HEK293T (cell line): Measurements from ENCODE around the gene LMNB1.

Experiments
- CTCF ChIA-PET: fragments of 350-600 bp; formaldehyde crosslinking; extraction: SDS; loops from one replicate; lab custom pipeline; 2021; ENCODE audit warnings: antibody characterized with exemption, inconsistent platforms; lab: Yijun Ruan, JAX
- POLR2A ChIA-PET: fragments of 350-600 bp; formaldehyde crosslinking; extraction: SDS; loops from one replicate; lab custom pipeline; 2020; ENCODE audit warnings: antibody characterized with exemption, inconsistent platforms; lab: Yijun Ruan, JAX
- DNase-seq: peaks from one replicate; pipeline ENCODE4 v3.0.0; 2012; ENCODE audit warnings: mixed read lengths; ENCODE audit errors: extremely low spot score
- ARNT ChIP-seq: fragments of 450-650 bp; IDR thresholded peaks from 2 replicates; pipeline ENCODE4 v1.6.1; 2017; ENCODE audit warnings: mild to moderate bottlenecking
- BHLHE40 ChIP-seq: fragments of 450-650 bp; IDR thresholded peaks from 2 replicates; pipeline ENCODE4 v1.6.1; 2016; ENCODE audit warnings: mild to moderate bottlenecking, moderate library complexity, borderline replicate concordance
- CTBP1 ChIP-seq: fragments of 450-650 bp; IDR thresholded peaks from 2 replicates; pipeline ENCODE4 v1.6.1; 2016; ENCODE audit warnings: borderline replicate concordance
- ELF4 ChIP-seq: fragments of 450-650 bp; IDR thresholded peaks from 2 replicates; pipeline ENCODE4 v1.6.1; 2017; ENCODE audit warnings: antibody characterized with exemption
- FOXA1 ChIP-seq: fragments of 450-650 bp; IDR thresholded peaks from 2 replicates; pipeline ENCODE4 v1.6.1; 2016; ENCODE audit warnings: mild to moderate bottlenecking
- FOXK2 ChIP-seq: fragments of 450-650 bp; IDR thresholded peaks from 2 replicates; pipeline ENCODE4 v1.6.1; 2016; ENCODE audit warnings: mild to moderate bottlenecking
- FOXM1 ChIP-seq: fragments of 450-650 bp; IDR thresholded peaks from 2 replicates; pipeline ENCODE4 v1.6.1; 2017; ENCODE audit warnings: mild to moderate bottlenecking, borderline replicate concordance
- HDGF ChIP-seq: fragments of 450-650 bp; IDR thresholded peaks from 2 replicates; pipeline ENCODE4 v1.6.1; 2017; ENCODE audit warnings: antibody characterized with exemption, borderline replicate concordance
- L3MBTL2 ChIP-seq: fragments of 450-650 bp; conservative IDR thresholded peaks from 2 replicates; pipeline ENCODE4 v1.6.1; 2016; ENCODE audit warnings: mild to moderate bottlenecking
- LEF1 ChIP-seq: fragments of 450-650 bp; IDR thresholded peaks from 2 replicates; pipeline ENCODE4 v1.6.1; 2017; ENCODE audit warnings: mild to moderate bottlenecking, borderline replicate concordance
- NFRKB ChIP-seq: fragments of 450-650 bp; IDR thresholded peaks from 2 replicates; pipeline ENCODE4 v1.6.1; 2016; ENCODE audit warnings: mild to moderate bottlenecking, moderate library complexity
- PKNOX1 ChIP-seq: fragments of 450-650 bp; IDR thresholded peaks from 2 replicates; pipeline ENCODE4 v1.6.1; 2016
- SP1 ChIP-seq: fragments of 450-650 bp; IDR thresholded peaks from 2 replicates; pipeline ENCODE4 v1.6.1; 2017
- SUZ12 ChIP-seq: fragments of 450-650 bp; IDR thresholded peaks from 2 replicates; pipeline ENCODE4 v1.6.1; 2016; ENCODE audit warnings: mild to moderate bottlenecking
- TARDBP ChIP-seq: fragments of 450-650 bp; IDR thresholded peaks from 2 replicates; pipeline ENCODE4 v1.6.1; 2016
- ZNF384 ChIP-seq: fragments of 450-650 bp; IDR thresholded peaks from 2 replicates; pipeline ENCODE4 v1.6.1; 2016

LMNB1 gene

DNA sequence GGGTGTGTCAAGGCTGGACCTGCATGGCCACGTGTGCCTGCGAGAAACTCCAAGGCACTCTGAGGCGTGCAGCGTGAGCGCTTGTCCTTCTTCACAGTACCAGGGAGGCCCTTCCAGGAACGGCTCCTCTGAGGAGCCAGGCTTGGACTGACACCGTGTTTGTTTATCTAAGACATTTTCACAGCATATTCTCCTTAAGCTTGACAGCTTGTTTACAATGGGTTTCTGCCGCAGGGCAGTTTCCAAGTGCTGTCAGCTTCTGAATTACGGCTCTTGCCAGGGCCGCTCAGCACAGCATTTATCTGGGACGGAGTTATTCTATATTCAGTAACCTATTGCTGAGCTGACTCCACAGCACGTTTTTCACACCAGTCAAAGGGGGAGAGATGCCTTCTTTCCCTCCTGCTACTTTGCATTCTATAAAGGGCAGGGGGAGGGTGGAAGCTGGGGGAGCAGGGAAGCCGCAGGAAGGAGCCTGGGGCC lies 98.4 kb downstream of the LMNB1 start:
- POLR2A ChIA-PET: interaction anchor here (0.9 to 1.1 kb wide), 3 partner anchors 12 to 97 kb away, joined by 3 to 4 read pairs (median 3); no protein-coding TSS in a partner anchor

DNA sequence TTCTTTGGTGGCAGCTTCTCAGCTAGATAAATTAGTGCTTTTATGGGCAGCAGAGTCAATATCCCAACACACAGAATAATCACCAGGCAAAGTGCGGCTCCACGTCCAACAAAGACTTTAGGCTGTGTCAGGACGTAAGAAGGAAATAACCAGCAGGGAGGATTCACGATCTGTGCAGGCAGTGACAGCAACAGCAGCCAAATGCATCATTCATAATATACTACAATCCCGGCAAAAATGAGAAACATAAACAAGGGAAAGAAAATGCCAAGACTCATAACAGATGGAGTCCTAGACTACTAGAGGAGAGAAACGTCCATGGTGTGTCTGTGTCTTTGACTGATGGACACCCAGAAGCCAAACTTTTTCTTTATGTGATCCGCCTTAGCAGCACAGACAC lies 100.7 kb downstream of the LMNB1 start:
- CTCF ChIA-PET: no interaction called here
- no peak for DNase-seq
- TF ChIP-seq FOXA1 (no peak), ELF4 (no peak), LEF1 (no peak), TARDBP (no peak), SUZ12 (no peak), NFRKB (no peak), ARNT (no peak), ZNF384 (no peak), FOXK2 (no peak), L3MBTL2 (no peak), FOXM1 (no peak), CTBP1 (no peak), BHLHE40 (no peak), SP1 (no peak), HDGF (no peak), PKNOX1 (no peak)

More for the DNA sequence above, 98.4 kb downstream of the LMNB1 start:
- TF ChIP-seq L3MBTL2: peak; percentile 44; the same call in 1 of the 2 replicates
- TF ChIP-seq ARNT: peak; percentile 70; the same call in 1 of the 2 replicates
- peak; percentile 97 for TF ChIP-seq CTBP1
- peak; percentile 97 for TF ChIP-seq PKNOX1
- peak; percentile 51; the same call in 1 of the 2 replicates for TF ChIP-seq FOXA1
- no peak for TF ChIP-seq LEF1
- TF ChIP-seq NFRKB: no peak
- DNase-seq: peak; percentile 66
- CTCF ChIA-PET: interaction anchor here (0.6 to 0.7 kb wide), 2 partner anchors 8 to 615 kb away, joined by 3 to 4 read pairs; no protein-coding TSS in a partner anchor

GRCh38 chr5:126878085-126878484 lies 101.1 kb downstream of the LMNB1 start:
- DNase-seq: no peak
- POLR2A ChIA-PET: no interaction called here
- TF ChIP-seq PKNOX1 (no peak), FOXA1 (no peak), BHLHE40 (no peak), FOXM1 (no peak), CTBP1 (no peak), LEF1 (no peak), ARNT (no peak), ZNF384 (no peak), SP1 (no peak), SUZ12 (no peak), HDGF (no peak), ELF4 (no peak), L3MBTL2 (no peak)
- CTCF ChIA-PET: no interaction called here

More for the DNA sequence above, 100.7 kb downstream of the LMNB1 start:
- POLR2A ChIA-PET: no interaction called here

DNA sequence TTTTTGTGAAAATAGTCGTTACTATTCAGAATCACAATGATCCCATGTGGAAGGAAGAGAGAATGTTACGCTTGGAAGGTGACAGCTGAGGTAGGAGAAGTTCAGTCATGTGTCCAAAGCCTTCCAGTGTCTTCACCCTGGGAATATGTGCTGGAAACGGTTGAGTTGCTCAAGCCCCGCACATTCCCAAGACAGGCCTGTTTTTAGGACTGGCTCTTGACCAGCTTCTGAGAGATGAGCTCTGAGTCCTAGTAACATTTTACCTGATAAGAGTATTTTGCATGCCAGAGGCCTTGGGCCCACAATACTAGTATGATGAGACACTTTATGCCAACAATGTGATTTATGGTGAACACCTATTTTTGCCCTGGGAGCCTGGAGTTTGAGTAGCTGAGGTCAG lies 101.7 kb downstream of the LMNB1 start:
- no peak for TF ChIP-seq BHLHE40
- TF ChIP-seq SP1: no peak
- TF ChIP-seq ELF4: no peak
- TF ChIP-seq ZNF384: no peak
- no peak for TF ChIP-seq SUZ12
- no peak for TF ChIP-seq L3MBTL2
- no peak for TF ChIP-seq FOXK2
- TF ChIP-seq HDGF: no peak
- TF ChIP-seq FOXM1: no peak
- no peak for DNase-seq
- POLR2A ChIA-PET: no interaction called here
- CTCF ChIA-PET: no interaction called here

DNA sequence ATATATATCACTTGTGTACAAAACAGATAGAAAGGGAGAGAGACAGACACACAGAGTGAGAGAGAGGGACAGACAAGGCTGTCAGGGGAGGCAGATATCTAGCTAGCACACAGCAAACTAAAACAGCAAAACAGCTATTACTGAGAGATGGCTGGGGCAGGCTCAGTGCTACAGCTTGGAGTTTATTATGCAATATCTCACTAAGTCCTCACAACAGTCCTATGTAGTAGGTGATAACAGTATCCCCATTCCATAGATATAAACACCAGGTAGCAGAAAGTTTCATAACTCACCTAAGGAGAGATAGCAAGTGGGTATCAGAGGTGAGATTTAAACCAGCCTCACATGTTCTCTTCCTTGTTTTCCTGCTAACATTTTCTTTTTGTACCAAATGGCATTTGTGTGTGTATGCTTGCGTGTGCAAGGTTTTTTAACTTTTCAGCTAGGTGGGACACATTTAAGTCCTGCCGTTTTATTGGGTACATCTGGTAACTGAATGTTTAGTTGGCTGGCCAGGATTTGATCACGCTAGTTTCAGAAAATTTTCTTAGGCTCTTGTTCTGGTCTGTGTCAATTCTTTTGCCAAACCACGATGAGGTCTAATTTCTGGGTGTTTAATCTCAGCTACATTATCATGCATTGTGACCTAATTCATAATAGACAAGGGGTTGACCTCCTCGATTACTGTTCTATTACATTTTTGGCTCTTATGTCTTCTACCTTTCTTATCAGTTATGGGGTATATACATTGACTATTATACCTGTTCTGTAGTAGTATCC lies 105.1 kb downstream of the LMNB1 start:
- no peak for DNase-seq
- ChIA-PET CTCF (no interaction called here), POLR2A (interaction anchor here (2.4 kb wide), 1 partner anchor 104 kb away, joined by 8 read pairs; no protein-coding TSS in a partner anchor)
- TF ChIP-seq NFRKB: no peak
- no peak for TF ChIP-seq ZNF384
- TF ChIP-seq PKNOX1: no peak
- TF ChIP-seq TARDBP: no peak
- TF ChIP-seq LEF1: no peak
